Measurements from ENCODE around the gene UQCC2.

Gene UQCC2
- 10.5 to 47.8 (median 32.3) reads per million in 9 experiments for total RNA-seq

- Mint-ChIP-seq H3K4me1 (ENCODE audit: low read depth in 2 of 2) (peaks cover 22 to 30% of the 10 kb centered on the region in 2 donors), H3K27me3 (no peaks in the 10 kb centered on the region), H3K9me3 (no peaks in the 10 kb centered on the region), H3K4me3 (peak within 1 kb of the TSS; percentile 99 to 100), H3K36me3 (ENCODE audit: insufficient read depth) (peaks cover 18% of the 10 kb centered on the region), H3K27ac (peak within 1 kb of the TSS; percentile 98 to 99)
- peak; percentile 93 for ATAC-seq (replicated peaks)
- peak; percentile 95 to 96 (median 96) for DNase-seq
These were observed at the start of gene UQCC2 for GRCh38 chr6:33711140-33712129. UQCC2 (minus strand) TSS chr6:33711700; CDS start chr6:33711686, 14 bp downstream.

GRCh38 chr6:33759887-33760629 is 48.6 kb upstream of the UQCC2 start:
- H3K4me1 Mint-ChIP-seq (ENCODE audit: low read depth in 2 of 2), result no peaks in the 10 kb centered on the region
- H3K4me3 Mint-ChIP-seq, result no peak overlapping the region
- peaks cover 2% of the 10 kb centered on the region for H3K36me3 Mint-ChIP-seq (ENCODE audit: insufficient read depth)
- DNase-seq (no peak), ATAC-seq (replicated peaks) (no peak)
- H3K27ac Mint-ChIP-seq, result peak overlapping the region in 1 of 2 donors; percentile 15
- H3K9me3 Mint-ChIP-seq, result no peaks in the 10 kb centered on the region
- peaks cover 12 to 50% of the 10 kb centered on the region in 2 donors for H3K27me3 Mint-ChIP-seq

- Mint-ChIP-seq H3K4me3 (no peak overlapping the region), H3K27me3 (peaks cover 12 to 44% of the 10 kb centered on the region in 2 donors), H3K27ac (no peak overlapping the region), H3K4me1 (ENCODE audit: low read depth in 2 of 2) (no peaks in the 10 kb centered on the region), H3K9me3 (no peaks in the 10 kb centered on the region), H3K36me3 (ENCODE audit: insufficient read depth) (peaks cover 2% of the 10 kb centered on the region)
- ATAC-seq (replicated peaks), result no peak
- no peak for DNase-seq
These were observed 47.3 kb upstream of the UQCC2 start for GRCh38 chr6:33758815-33759216.

GRCh38 chr6:33757906-33758305 is 46.4 kb upstream of the UQCC2 start:
- Mint-ChIP-seq H3K27ac (no peak overlapping the region), H3K4me3 (no peak overlapping the region), H3K9me3 (no peaks in the 10 kb centered on the region), H3K36me3 (ENCODE audit: insufficient read depth) (peaks cover 2% of the 10 kb centered on the region), H3K27me3 (peaks cover 12 to 38% of the 10 kb centered on the region in 2 donors), H3K4me1 (ENCODE audit: low read depth in 2 of 2) (no peaks in the 10 kb centered on the region)
- ATAC-seq (replicated peaks), result no peak
- no peak for DNase-seq

DNA sequence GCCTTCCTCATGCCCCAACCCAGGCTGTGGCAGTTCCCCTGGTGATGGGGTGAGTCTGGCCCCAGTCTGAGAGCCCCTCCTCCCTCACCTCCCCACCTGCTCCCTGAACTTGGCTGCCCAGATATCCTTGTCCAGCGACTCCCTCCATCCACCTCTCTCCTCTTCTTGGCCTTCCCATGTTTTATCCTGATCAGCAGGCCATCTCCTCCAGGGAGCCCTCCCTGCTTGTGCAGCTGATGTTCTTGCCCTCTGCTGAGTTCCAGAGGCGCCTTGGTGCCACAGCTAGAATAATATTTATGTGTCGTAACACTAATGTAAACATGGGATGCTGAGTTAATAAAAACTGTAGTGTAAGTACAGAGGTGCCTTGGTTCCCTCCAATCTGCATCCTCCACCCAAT is 45.6 kb upstream of the UQCC2 start:
- Mint-ChIP-seq H3K36me3 (ENCODE audit: insufficient read depth) (peaks cover 2% of the 10 kb centered on the region), H3K4me3 (no peak overlapping the region), H3K27me3 (peaks cover 12 to 32% of the 10 kb centered on the region in 2 donors), H3K9me3 (no peaks in the 10 kb centered on the region), H3K27ac (no peak overlapping the region), H3K4me1 (ENCODE audit: low read depth in 2 of 2) (no peaks in the 10 kb centered on the region)
- ATAC-seq (replicated peaks) (no peak), DNase-seq (no peak)

GRCh38 chr6:33756211-33756954 is 44.9 kb upstream of the UQCC2 start:
- H3K36me3 Mint-ChIP-seq (ENCODE audit: insufficient read depth), result peaks cover 2% of the 10 kb centered on the region

DNA sequence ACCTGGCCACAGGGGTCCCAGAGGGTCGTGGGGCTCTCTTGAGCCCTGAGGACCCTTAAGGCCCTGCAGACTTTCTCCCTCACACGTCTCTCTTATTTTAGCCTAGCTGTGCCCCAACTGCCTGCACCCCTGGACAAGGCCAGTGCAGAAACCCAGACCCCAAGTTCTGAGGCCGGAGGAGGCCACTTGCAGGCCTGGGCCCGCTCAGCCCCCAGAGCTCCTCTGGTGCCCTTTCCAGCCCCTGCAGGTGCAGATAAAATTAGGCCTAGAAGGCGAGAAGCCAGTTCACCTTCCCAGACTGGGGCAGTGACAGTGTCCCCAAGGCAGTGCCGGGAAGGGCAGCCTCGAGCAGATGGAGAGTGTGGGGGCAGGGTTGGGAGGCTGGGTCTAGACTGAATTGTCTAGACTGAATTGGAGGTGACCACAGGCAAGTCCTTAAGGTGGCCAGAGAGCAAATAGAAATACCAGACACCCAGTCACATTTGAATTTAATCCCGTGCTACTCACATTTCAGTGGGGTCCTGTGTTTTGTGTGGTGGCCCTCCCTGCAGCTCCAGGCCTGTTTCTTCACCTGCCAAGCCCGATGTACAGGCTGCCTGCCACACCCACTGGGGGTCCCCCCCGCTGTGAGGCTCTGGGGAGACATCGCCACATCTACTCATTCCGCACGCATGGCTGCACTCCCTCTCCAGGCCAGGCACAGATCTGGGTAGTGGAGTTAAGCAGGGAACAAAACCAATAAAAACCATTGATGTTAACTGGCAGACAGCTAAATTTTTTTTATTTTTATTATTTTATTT is 43.8 kb upstream of the UQCC2 start:
- no peak for ATAC-seq (replicated peaks)

More at GRCh38 chr6:33756211-33756954, 44.9 kb upstream of the UQCC2 start:
- Mint-ChIP-seq H3K4me3 (no peak overlapping the region), H3K4me1 (ENCODE audit: low read depth in 2 of 2) (no peaks in the 10 kb centered on the region), H3K27ac (no peak overlapping the region), H3K9me3 (no peaks in the 10 kb centered on the region), H3K27me3 (peaks cover 12 to 29% of the 10 kb centered on the region in 2 donors)
- ATAC-seq (replicated peaks), result no peak
- DNase-seq, result no peak

GRCh38 chr6:33754222-33754621 is 42.7 kb upstream of the UQCC2 start:
- Mint-ChIP-seq H3K9me3 (no peaks in the 10 kb centered on the region), H3K36me3 (ENCODE audit: insufficient read depth) (peaks cover 2% of the 10 kb centered on the region), H3K27ac (no peak overlapping the region), H3K4me1 (ENCODE audit: low read depth in 2 of 2) (no peaks in the 10 kb centered on the region), H3K27me3 (peaks cover 17 to 51% of the 10 kb centered on the region in 2 donors), H3K4me3 (no peak overlapping the region)
- DNase-seq (no peak), ATAC-seq (replicated peaks) (no peak)

More for the DNA sequence above, 43.8 kb upstream of the UQCC2 start:
- Mint-ChIP-seq H3K36me3 (ENCODE audit: insufficient read depth) (peaks cover 2% of the 10 kb centered on the region), H3K9me3 (no peaks in the 10 kb centered on the region), H3K27ac (no peak overlapping the region), H3K27me3 (peaks cover 17 to 40% of the 10 kb centered on the region in 2 donors), H3K4me1 (ENCODE audit: low read depth in 2 of 2) (no peaks in the 10 kb centered on the region), H3K4me3 (no peak overlapping the region)
- no peak for DNase-seq

- DNase-seq (no peak), ATAC-seq (replicated peaks) (no peak)
- Mint-ChIP-seq H3K9me3 (no peaks in the 10 kb centered on the region), H3K36me3 (ENCODE audit: insufficient read depth) (no peaks in the 10 kb centered on the region), H3K27ac (no peak overlapping the region), H3K4me1 (ENCODE audit: low read depth in 2 of 2) (no peaks in the 10 kb centered on the region), H3K4me3 (no peak overlapping the region), H3K27me3 (peaks cover 18 to 61% of the 10 kb centered on the region in 2 donors)
These were observed 41.1 kb upstream of the UQCC2 start for GRCh38 chr6:33752646-33753015.

GRCh38 chr6:33751771-33752645 is 40.5 kb upstream of the UQCC2 start:
- H3K27me3 Mint-ChIP-seq, result peaks cover 18 to 61% of the 10 kb centered on the region in 2 donors

GRCh38 chr6:33750244-33750991 is 38.9 kb upstream of the UQCC2 start:
- Mint-ChIP-seq H3K4me3 (no peak overlapping the region), H3K9me3 (no peaks in the 10 kb centered on the region), H3K4me1 (ENCODE audit: low read depth in 2 of 2) (no peaks in the 10 kb centered on the region), H3K36me3 (ENCODE audit: insufficient read depth) (no peaks in the 10 kb centered on the region), H3K27me3 (peaks cover 17 to 57% of the 10 kb centered on the region in 2 donors), H3K27ac (no peak overlapping the region)
- ATAC-seq (replicated peaks) (no peak), DNase-seq (no peak)

More at GRCh38 chr6:33751771-33752645, 40.5 kb upstream of the UQCC2 start:
- H3K9me3 Mint-ChIP-seq, result no peaks in the 10 kb centered on the region
- DNase-seq (no peak), ATAC-seq (replicated peaks) (no peak)
- H3K36me3 Mint-ChIP-seq (ENCODE audit: insufficient read depth), result no peaks in the 10 kb centered on the region
- H3K27ac Mint-ChIP-seq, result no peak overlapping the region
- H3K4me3 Mint-ChIP-seq, result no peak overlapping the region
- H3K4me1 Mint-ChIP-seq (ENCODE audit: low read depth in 2 of 2), result no peaks in the 10 kb centered on the region
